ENCODE measurements around the gene MAGEB1.

GRCh38 chrX:30220661-30221060 is 26.3 kb upstream of the MAGEB1 start:
- TF ChIP-seq POLR2AphosphoS5 (IDR thresholded peaks at IDR 0.05) (no peak), CTCF (IDR thresholded peaks at IDR 0.05) (no peak), POLR2A (IDR thresholded peaks at IDR 0.05) (no peak), EP300 (IDR thresholded peaks at IDR 0.05) (no peak)
